Measurements from ENCODE around the gene ANGPTL8. TPM values are rescaled to one million over a fixed set of nuclear protein-coding genes. Genes with fewer than 3 reads are reported as not detected.

The ANGPTL8 gene
- polyA plus RNA-seq, 2 of the 4 experiments (the other 2 are of a cell fraction): 0.12 TPM; not detected in 1

DNA sequence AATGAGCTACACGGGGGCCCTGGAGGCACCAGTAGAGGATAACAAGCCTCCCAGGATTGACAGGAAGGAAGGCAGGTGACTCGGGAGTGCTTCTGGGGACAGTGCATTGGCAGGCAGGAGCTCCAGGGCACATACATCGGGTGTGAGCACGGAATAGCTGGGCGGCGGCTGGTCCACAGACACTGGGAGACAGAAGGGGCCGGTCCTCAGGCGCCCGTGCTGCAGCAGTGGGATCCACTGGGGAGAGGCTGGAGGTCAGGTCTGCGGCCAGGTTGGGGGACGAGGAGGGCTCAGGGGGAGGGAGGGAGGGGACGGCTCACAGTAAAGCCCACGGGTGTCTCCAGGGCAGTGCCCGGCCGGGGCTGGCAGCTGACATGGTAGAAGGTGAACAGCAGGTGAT is 2.1 kb upstream of the ANGPTL8 start:
- ATAC-seq (no peak), DNase-seq (ENCODE audit: low read depth in 1 of 2, low spot score in 1 of 2) (no peak), FAIRE-seq (no peak)
- POLR2A ChIA-PET: no interaction called here
- Histone ChIP-seq H3K4me1 (no peaks in the 10 kb centered on the region), H3K4me2 (no peak overlapping the region), H3K9me3 (no peaks in the 10 kb centered on the region), H3K4me3 (no peak overlapping the region), H3K27ac (no peak overlapping the region)
- CTCF ChIA-PET: interaction anchor here (1.9 kb wide), 1 partner anchor 246 kb away, joined by 7 read pairs; no protein-coding TSS in a partner anchor
- whole genome bisulfite sequencing (ENCODE audit: missing lambda C conversion rate): 78% methylated on average over 9 of the region's 15 CpGs
- TF ChIP-seq HEYL (CRISPR knock-in tag; IDR thresholded peaks at IDR 0.05): no peak
- TF ChIP-seq JUNB (IDR thresholded peaks at IDR 0.05): no peak
- TF ChIP-seq HDAC2 (IDR thresholded peaks at IDR 0.05): no peak
- TF ChIP-seq HOXB13 (CRISPR knock-in tag; IDR thresholded peaks at IDR 0.05; ENCODE audit: low read depth): no peak
- no peak for TF ChIP-seq NFE2L2 (conservative IDR thresholded peaks at IDR 0.05; ENCODE audit: low read length)

GRCh38 chr19:11238041-11238440 is 1.4 kb upstream of the ANGPTL8 start:
- FAIRE-seq: no peak
- TF ChIP-seq SMC3 (IDR thresholded peaks at IDR 0.05): no peak
- TF ChIP-seq NPAS2 (CRISPR knock-in tag; IDR thresholded peaks at IDR 0.05; ENCODE audit: borderline replicate concordance): no peak
- TF ChIP-seq HOXB13 (CRISPR knock-in tag; IDR thresholded peaks at IDR 0.05; ENCODE audit: low read depth): no peak
- TF ChIP-seq HMGXB4 (CRISPR knock-in tag; IDR thresholded peaks at IDR 0.05; ENCODE audit: borderline replicate concordance): no peak
- no peak for TF ChIP-seq CHD4 (IDR thresholded peaks at IDR 0.05; ENCODE audit: borderline replicate concordance)
- TF ChIP-seq REST (IDR thresholded peaks at IDR 0.05): no peak
- TF ChIP-seq HEYL (CRISPR knock-in tag; IDR thresholded peaks at IDR 0.05): no peak
- no peak for TF ChIP-seq JUNB (IDR thresholded peaks at IDR 0.05)
- no peak for TF ChIP-seq FOSB (CRISPR knock-in tag; IDR thresholded peaks at IDR 0.05)

GRCh38 chr19:11238781-11239376 is 540 bp upstream of the ANGPTL8 start:
- ChIA-PET CTCF (interaction anchor here (0.8 kb wide), 1 partner anchor 244 kb away, joined by 5 read pairs; no protein-coding TSS in a partner anchor), POLR2A (no interaction called here)
- no peak for ATAC-seq
- TF ChIP-seq KDM5A (IDR thresholded peaks at IDR 0.05) (no peak), TFCP2L1 (CRISPR knock-in tag; IDR thresholded peaks at IDR 0.05) (no peak), REST (IDR thresholded peaks at IDR 0.05) (no peak), CBX2 (IDR thresholded peaks at IDR 0.05; ENCODE audit: borderline replicate concordance, low read depth) (no peak), FOSL2 (IDR thresholded peaks at IDR 0.05) (no peak), FOSL2 (CRISPR knock-in tag; IDR thresholded peaks at IDR 0.05) (no peak), MAZ (IDR thresholded peaks at IDR 0.05; ENCODE audit: borderline replicate concordance, low read depth, low read length) (no peak), ZFP36 (IDR thresholded peaks at IDR 0.05; ENCODE audit: borderline replicate concordance, partially characterized antibody) (no peak), FOXS1 (CRISPR knock-in tag; IDR thresholded peaks at IDR 0.05) (no peak), SMC3 (IDR thresholded peaks at IDR 0.05) (no peak), ZC3H11A (IDR thresholded peaks at IDR 0.05) (no peak), CEBPB (IDR thresholded peaks at IDR 0.05) (no peak)
- TF ChIP-seq, protein P1, sequence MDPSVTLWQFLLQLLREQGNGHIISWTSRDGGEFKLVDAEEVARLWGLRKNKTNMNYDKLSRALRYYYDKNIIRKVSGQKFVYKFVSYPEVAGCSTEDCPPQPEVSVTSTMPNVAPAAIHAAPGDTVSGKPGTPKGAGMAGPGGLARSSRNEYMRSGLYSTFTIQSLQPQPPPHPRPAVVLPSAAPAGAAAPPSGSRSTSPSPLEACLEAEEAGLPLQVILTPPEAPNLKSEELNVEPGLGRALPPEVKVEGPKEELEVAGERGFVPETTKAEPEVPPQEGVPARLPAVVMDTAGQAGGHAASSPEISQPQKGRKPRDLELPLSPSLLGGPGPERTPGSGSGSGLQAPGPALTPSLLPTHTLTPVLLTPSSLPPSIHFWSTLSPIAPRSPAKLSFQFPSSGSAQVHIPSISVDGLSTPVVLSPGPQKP (IDR thresholded peaks at IDR 0.05; ENCODE audit: low read depth, low read length): no peak
- no peaks in the 10 kb centered on the region for H3K9me3 ChIP-seq
- H3K4me1 ChIP-seq: 0 out of 3 replicates have a peak, but pooled peaks cover 4% of the 10 kb centered on the region
- 81% methylated on average over 6 of the region's 6 CpGs for WGBS (ENCODE audit: missing lambda C conversion rate)
- no peak overlapping the region for H3K4me2 ChIP-seq
- DNase-seq (ENCODE audit: low read depth in 1 of 2, low spot score in 1 of 2): no peak
- H3K27ac ChIP-seq: no peak overlapping the region
- H3K4me3 ChIP-seq: no peak overlapping the region
- no peak for FAIRE-seq

More at GRCh38 chr19:11238041-11238440, 1.4 kb upstream of the ANGPTL8 start:
- H3K4me1 ChIP-seq: no peaks in the 10 kb centered on the region
- ATAC-seq (no peak), DNase-seq (ENCODE audit: low read depth in 1 of 2, low spot score in 1 of 2) (no peak)
- CTCF ChIA-PET: interaction anchor here (0.8 kb wide), 1 partner anchor 245 kb away, joined by 5 read pairs; no protein-coding TSS in a partner anchor
- H3K4me2 ChIP-seq: no peak overlapping the region
- WGBS (ENCODE audit: missing lambda C conversion rate): 61% methylated on average over 3 of the region's 11 CpGs
- H3K4me3 ChIP-seq: no peak overlapping the region
- no peak overlapping the region for H3K27ac ChIP-seq
- POLR2A ChIA-PET: no interaction called here
- H3K9me3 ChIP-seq: no peaks in the 10 kb centered on the region

All from A549 (cell line).